Stimulated activated naive CD4-positive, alpha-beta T cell treated with Interleukin-2 at 50 U/mL for 16 hours (primary cell): Measurements from ENCODE around the gene SPAG16.

ENCODE experiments used
- DNase-seq: peaks from one replicate; lab custom pipeline; 2025; lab: John Stamatoyannopoulos, UW

The SPAG16 gene

DNA sequence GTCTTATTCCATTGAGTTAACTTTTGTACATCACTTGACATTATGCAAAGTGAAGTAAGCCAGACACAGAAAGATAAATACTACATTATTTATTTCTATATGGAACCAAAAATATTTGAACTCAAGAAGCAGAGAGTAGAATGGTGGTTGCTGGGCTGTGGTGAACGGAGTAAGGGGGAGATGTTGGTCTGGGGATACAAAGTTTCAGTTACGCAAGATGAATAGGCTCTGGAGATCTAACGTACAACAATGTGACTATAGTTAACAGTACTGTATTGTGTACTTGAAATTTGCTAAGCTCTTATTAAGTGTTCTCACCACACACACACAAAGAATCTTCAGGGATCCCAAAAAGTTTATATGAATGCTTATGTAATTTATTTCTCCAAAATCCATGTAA lies 1001.7 kb downstream of the SPAG16 start:
- no peak for DNase-seq

DNA sequence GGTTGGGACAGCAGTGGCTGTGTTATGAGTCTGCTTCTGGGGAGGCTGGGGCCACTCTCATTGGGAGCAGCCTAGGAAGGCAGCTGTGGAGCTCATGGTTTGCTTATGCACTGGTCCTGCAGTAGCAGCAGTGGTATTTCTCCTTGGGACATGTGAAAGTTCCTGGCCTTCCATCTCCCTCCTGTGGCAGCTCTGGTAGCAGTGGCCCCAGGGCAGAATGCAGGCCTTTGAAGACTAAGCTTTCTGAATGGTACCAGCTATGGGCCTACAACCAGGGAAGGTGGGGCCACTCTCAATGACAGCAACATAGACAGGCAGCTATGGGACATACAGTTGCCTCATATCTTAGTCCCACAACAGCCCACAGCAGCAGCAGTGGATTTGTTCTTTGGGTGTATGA lies 1009.3 kb downstream of the SPAG16 start:
- no peak for DNase-seq

DNA sequence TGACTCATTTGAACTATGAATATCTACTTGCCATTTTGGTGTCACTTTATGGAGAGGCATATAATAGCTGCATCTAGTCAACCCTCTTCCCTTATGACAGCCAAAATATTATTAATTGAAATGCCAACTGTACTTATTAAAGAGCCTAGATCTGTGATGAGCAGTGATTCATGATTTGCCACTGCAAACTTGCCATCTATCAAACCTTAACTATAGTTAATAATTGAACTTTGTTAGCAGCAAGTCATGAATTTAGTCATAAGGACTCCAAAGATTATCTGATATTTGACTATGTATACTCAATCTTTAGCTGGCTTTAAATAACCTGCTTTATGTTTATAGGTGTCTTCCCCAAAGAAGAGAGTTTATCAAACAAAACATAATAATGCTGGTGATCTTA lies 1010.2 kb downstream of the SPAG16 start:
- DNase-seq = no peak

DNA sequence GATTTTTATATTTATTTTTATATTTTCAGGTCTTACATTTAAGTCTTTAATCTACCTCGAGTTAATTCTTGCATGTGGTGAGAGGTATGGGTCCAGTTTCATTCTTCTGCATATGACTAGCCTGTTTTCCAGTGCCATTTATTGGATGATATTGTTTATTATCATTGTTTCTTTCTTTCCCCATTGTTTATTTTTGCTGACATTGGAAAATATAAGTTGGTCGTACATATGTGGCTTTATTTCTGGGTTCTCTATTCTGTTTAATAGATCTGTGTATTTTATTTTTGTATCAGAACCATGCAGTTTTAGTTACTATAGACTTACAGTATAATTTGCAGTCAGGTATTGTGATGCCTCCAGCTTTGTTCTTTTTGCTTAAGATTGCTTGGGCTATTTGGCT lies 1013.2 kb downstream of the SPAG16 start:
- DNase-seq = no peak

DNA sequence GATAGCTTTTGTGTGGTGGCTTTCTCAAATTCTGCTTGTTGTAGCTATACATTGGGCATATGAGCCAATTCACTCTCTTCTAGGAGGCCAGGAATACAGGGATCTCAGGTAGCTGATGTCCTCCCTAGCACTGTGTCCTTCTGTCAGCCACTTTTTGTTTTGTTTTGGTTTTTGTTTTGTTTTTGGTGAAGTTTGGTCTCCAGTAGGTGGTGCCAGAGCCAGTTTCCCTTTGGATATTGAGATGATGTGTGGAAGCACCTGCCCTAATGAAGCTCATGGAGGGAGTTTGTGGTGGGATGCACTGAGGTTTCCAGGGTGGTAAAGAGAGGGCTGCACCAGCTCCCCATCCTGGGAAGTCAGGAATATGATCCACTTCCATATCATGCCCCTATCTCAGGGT lies 1026.1 kb downstream of the SPAG16 start:
- DNase-seq = no peak

DNA sequence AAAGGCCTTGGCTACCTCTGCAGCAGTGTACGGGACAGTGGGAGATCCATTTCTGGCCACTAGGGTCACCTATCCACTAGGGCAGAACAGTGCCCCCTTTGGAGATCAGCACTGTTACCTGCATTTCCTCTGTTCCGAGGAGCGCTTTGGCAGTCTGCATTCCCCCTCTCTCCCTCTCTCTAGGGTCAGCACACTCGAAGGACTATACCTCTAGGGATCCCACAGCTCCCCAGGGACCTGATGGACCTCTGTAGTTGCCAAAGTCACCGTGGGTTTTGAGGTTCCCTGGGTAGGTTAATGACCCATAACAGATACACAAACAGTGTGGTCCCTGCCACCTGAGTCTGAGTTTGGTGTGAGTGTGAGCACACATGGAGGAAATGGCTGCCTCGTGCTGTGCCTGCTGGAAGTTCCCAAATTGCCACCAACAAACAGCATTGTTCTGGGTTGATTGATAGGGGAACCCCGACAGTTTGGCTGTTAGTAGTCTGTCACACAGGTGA lies 1026.8 kb downstream of the SPAG16 start:
- DNase-seq = no peak

DNA sequence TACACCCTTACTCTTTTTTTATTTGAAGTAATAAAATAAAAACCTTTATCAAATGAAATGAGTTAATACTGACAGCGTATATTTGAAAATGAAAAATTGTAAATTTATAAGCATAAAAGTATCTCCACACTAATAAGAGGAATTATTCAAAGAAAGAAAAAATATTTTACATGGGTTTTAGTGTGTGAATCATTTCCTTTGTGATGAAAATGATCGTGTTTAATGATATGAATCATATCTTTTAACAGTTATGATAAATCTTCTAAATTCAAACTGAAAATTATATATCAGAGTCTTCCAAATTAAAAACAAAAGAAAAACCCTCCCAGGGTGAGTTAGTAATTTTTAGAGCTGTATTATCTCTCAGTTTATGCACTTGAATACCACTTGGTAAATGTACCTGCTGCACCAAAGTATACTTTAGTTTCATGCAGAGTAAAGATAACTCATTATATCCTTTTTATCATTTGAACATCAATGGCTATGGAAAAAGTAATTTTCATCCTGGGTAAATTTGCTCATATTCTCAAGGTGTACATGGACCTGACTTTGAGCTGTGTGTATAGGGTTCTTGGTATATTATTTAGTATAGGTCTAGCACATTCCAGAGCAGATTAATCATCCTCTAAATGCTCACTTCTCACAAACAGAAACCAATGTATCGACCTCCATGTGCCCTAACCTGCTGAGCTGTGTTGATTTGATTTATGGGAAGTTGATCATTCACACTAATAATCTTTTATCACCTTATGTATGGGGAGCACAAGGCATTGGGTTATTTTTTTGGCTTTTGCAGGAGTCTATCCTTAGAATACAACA lies 1027.9 kb downstream of the SPAG16 start:
- DNase-seq = no peak

DNA sequence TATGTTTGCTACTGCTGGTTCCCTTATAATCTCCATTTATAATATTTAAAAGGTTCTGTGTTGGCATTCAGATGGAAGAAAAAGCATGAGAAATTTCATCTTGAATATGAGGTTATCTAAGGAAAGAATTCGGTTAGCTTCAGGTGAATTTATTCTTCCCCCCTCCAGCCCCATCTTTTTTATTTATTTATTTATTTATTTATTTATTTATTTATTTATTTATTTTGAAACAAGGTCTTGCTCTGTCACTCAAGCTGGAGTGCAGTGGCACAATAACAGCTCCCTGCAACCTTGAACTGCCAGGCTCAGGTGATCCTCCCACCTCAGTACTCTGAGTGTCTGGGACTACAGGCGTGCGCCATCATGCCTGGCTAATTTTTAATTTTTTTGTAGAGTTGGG lies 1031.1 kb downstream of the SPAG16 start:
- DNase-seq = no peak

DNA sequence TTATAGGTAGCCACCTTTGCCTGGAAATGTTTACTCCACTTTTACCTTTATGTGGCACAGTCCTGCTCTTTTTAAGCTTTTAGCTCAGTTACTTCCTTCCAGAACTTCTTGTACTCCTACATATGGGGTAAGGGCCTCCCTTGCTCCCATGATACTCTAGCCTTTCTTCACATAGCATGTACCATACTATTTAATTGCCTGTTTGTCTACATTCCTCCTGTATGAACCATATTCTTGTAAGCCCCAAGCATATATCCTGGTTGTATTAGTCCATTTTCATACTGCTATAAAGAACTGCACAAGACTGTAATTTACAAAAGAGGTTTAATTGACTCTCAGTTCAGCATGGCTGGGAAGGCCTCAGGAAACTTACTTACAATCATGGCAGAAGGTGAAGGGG lies 1035.9 kb downstream of the SPAG16 start:
- no peak for DNase-seq

DNA sequence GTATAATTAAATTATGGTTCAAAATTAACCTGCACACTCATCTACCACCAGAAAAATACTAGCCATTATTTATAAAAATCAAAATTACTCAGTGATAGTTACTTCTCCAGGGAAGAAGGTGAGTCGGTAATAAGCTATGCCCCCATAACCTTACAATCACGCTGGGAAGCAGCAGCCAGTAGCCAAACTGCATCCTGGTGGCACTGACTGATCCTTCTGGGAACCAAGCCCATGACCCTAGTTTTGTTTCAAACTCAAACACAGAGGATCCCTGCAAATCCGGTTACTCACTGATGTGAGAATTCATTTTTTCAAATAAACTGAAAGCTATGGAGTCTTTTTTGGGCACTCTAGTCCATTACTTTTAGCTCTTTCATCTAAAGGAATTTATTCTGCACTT lies 1038.4 kb downstream of the SPAG16 start:
- DNase-seq = no peak

DNA sequence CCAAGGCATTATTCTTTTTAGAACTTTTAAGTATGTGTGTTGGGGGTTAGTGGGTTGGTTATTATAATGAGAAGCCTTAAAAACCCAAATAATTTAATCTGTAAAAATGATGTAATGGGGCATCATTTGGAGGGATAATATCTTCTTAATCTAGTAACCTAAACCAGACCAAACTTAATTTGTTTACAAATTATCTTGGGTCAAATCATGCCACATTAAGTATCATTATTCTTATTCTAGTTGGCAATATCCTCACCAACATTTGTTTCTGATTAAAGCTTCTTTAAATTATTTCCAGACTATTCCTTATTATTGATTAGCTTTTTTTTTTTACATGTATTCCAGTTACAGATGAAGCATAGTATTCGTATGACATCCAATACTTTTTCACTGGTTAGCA lies 1041.1 kb downstream of the SPAG16 start:
- no peak for DNase-seq

DNA sequence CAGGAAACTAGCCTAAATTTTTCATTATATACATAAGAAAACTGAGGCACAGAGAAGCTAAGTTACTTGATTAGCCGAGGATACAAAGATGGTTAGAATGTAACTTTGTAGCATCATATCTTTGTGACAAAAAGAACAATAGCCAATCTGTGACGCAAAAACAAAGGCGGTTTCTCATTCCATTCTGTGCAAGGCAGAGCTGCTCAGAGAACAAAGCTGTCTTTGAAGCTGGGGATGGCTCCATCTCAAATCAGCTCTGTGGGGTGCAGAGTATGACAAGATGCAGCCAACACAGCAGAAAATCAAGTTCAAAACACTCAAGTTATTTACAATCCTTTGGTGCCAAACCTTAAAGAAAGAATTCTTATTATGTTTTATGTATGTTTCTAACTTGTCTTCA lies 1044.7 kb downstream of the SPAG16 start:
- DNase-seq = no peak

DNA sequence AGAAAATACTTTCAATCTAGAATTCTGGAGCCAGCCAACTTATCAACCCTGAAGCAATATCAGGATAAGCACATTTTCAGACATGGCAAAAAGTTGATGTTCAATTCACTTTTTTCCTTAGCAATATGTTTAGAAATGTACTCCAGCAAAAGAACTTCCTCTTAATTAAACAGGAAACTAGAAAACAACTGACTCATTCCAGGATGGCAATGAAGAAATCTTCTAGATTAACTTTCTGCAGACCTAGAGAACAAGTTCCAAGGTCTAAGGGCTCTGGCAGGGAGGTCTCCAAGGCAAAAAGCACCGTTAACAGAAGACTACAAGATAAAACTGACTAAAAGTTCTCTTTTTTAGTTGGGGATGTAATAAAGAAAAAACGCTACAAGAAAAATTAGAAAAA lies 1057.4 kb downstream of the SPAG16 start:
- DNase-seq = no peak

DNA sequence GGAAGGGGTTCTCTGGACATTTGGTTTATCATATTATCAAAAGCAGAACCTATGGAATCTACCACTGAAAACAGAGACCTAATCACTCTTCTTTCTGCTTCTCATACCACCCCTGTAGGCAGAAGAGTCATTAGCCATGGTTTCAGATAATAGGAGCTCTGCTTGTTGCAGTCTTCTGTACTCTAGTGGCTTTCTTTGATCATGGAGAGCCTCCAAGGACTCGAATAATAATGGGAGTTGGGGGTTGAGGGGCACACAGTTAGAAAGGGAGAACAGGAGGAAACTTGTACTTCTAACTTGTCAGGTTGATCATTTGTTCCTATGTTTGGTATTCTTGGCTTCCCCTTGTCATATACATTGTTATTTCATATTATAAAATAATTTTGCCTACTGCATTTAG lies 1074.2 kb downstream of the SPAG16 start:
- no peak for DNase-seq

DNA sequence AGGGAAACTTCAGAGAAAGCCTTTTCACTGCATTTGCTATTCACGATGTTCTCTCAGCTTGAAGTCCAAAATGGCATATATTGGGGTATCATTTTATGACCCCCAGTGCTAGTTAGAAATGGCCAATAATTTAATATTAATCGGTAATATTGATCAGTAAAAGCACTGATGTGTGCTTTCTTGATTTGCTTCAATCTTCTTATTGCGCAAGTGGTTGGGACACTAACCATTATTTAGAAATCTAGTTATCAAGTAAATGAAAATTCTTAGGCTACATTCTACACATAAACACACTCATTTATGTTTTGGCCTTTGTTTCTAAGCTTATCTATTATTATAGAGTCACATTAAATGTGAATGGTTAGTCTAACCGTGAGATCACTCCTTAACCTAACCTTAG lies 1076.9 kb downstream of the SPAG16 start:
- no peak for DNase-seq

DNA sequence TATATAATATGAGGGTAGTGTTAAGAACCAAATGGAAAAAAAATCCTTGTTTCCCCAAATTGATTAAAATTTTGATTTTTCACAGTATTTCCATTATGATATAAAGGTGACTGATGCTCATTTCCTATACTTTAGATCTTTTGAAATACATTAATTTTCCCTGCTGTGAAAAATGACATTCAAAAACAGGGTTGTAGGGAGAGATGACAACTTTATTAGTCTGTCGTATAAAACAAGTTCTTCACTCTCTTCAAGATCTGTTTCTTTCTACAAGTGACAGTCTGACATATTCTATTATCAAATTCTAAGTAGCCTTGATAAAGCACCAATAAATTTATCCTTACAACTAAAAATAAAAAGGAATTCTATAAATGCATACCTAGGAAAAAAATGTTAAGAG lies 1081.3 kb downstream of the SPAG16 start:
- no peak for DNase-seq

DNA sequence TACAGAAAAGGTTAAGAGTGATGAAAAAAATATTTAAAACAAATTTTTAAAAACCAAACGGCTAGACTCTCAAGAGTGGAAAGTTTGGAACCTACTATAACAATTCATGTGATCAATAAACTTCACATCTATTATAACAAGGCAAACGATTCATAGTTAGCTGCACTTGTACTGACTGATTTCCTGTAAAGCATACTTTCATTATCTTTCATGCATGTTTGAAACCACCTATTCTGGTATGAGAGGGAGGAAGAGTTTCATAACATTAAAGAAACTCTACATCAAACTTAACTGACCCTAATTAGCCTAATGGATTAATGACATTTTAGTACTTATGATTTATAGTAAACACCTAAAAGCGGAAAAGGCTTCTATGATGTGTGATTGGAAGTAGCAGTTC lies 1082.9 kb downstream of the SPAG16 start:
- DNase-seq = no peak

DNA sequence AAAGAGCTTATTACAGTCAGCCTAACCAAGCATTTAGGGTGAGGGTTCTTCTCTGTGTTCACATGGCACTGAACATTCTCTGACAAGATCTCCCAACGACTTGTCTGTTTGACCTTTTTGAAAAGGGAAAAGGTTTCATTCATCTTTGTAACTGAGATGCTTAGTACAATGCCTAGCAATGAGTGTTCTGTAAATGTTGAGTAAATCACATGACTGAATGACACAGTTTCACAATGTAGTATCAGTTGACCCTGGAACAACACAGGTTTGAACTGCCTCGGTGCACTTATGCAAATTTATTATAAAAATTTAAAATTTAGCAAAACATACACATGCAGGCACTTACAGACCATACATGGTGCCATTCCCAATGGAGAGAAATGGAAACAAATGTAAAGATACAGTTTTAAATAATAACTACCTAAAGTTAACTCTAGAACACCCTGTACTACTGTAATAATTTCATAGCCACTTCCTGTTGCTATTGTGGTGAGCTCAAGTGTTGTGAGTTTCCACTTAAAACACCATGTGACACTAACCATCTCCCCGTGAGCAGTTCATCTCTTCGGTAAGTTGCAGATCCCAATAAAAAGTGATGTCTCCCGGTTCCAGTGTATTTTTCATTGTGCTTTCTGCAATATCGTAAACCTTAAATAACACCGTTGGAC lies 1092.5 kb downstream of the SPAG16 start:
- no peak for DNase-seq

DNA sequence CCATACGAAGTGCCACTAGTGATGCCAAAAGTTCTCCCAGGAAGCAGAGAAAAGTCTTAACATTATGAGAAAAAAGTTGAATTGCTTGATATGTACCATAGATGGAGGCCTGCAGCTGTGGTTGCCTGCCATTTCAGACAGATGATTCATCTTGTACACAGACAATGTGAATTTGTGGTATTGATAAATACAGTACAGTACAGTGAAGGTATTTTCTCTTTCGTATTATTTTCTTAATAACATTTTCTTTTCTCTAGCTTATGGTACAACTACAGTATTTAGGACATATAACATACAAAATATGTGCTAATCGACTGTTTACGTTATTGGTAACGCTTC lies 1093.0 kb downstream of the SPAG16 start:
- DNase-seq = no peak

DNA sequence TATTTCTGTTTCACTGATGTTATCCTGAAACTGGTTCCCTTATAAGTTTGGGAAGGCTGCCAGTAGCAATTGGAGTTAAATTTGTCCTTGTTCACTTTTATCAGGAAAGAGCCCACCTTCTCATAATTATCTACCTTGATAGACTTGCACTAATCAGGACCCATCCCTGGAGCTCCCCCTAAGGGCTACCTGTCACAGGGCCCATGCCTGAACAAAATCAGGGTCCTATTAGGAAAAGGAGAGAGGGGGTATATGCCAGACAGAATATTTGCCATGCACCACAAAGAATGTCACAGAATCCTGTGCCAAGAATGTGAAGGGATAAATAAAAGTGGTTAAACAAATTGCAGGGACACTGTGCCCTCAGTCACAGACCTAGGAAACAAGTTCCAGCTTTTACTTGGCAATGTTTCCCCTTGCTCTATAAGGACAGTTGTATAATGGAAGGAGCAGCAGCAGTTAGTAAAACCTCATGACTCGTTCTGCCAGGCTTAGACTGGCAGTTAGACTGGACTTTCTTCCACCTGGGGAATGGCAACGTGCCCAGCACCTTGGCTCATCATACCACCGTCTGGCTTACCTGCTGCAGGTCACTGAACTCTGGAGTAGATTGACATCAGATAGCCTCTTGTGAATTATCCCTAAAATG lies 1094.3 kb downstream of the SPAG16 start:
- no peak for DNase-seq

DNA sequence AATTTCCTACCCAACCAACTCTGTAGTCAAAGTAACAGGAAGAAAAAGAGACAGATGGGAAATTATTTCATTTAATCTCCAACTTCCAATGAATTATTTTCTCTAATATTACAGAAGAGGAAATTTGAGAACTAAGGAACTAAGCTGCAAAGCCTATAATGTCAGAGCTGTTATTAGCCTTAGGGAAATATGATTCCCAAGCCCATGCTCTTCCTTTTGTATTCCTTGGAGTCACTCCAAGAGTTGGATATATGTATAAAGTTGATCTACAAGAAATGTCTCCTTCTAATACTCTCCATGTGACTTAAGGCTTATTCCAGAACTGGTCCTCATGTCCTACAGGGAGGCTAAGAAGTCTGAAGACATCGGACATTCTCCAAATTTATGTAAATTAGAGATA lies 1095.0 kb downstream of the SPAG16 start:
- no peak for DNase-seq

DNA sequence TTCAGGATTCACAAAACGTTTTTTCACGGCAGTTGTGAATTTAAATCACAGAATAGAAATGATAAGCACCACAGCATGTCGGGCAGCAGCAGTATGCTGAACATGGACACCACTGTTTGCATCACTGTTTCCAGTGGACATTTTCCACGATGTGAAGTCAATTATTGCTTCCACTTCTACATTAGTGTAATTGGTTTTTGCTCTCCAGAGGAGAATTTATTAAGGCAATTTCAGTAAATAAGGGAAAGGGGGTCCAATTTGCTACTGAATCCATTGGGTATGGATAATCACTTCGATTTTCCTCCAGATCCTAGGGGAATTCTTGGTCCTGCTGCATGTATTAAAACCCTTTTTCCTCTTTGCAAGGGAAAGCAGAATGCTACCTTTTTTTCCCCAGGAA lies 1096.4 kb downstream of the SPAG16 start:
- DNase-seq = no peak

DNA sequence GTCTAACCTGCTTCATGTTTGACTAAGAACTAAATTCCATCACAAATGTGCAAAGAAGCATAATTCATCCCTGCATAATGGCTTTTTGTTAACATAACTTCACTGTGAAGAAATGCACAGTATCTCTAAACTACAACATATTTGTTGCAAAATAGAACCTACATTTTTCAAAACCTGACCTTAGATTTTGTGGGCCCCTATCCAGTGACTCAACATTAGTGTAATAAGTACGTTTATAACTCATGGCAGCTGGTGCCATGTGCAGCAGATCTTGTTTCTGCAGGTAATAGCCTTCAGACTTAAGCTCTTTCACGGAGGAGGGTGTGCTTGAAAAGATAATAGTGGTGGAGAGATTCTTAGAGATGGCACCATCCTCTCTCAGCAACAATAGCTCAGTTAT lies 1098.0 kb downstream of the SPAG16 start:
- no peak for DNase-seq
